Measurements from ENCODE around the gene THAP10. TPM values are rescaled to one million over a fixed set of nuclear protein-coding genes. Genes with fewer than 3 reads are reported as not detected.

THAP10 gene
- total RNA-seq, 1 donor from 2014 or later, result not detected

- intact Hi-C loops (cut with micrococcal nuclease), result no loop called here
- peaks cover 4% of the 10 kb centered on the region for H3K4me1 Mint-ChIP-seq
- no peaks in the 10 kb centered on the region for H3K36me3 Mint-ChIP-seq (ENCODE audit: low read depth)
- peak within 1 kb of the TSS; percentile 75 for H3K4me3 Mint-ChIP-seq
- H3K9me3 Mint-ChIP-seq, result no peaks in the 10 kb centered on the region
- H3K27ac Mint-ChIP-seq, result no peak within 1 kb of the TSS
- peak; percentile 61 for DNase-seq
- peaks cover 66% of the 10 kb centered on the region for H3K27me3 Mint-ChIP-seq
Observed at GRCh38 chr15:70853973-70854665, 38.1 kb downstream of the THAP10 start, which contains the start of gene LARP6. Gene LARP6, minus strand, starts transcription at chr15:70854157. Its CDS starts 69 bp downstream, at chr15:70854088.

DNA sequence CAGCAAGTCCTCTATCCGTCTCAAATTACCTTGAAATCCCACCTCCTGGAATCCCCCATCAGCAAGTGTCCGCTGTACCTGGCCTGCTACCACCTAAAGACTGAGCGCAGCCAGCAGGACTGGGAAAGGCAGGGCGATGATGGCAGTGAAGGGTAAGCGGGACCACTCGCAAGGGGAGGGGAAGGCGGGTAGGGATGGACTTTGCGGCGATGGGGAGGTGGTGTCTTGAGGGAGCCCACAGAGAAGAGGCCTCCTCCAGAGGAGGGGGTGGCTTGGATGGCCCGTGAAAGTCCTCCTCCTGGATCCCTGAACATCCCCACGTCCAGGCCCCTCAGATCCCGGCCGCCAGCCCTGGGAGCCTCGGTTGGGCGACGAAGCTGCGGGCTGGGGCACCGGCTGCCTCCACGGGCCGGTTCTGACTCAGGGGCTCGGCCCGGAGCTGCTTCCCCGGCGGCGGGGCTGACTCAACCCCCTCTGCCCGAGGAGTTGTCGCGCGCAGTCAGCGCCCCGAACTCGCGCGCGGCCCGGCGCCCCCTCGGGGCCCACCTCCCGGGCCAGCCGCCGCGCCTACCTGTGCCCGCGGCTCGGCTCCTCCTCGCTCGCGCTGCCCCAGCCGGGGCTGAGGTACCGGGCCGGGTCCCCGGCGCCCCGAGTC, 38.8 kb downstream of the THAP10 start:
- no peak for DNase-seq
- H3K4me3 Mint-ChIP-seq, result no peak overlapping the region
- H3K4me1 Mint-ChIP-seq, result peaks cover 4% of the 10 kb centered on the region

DNA sequence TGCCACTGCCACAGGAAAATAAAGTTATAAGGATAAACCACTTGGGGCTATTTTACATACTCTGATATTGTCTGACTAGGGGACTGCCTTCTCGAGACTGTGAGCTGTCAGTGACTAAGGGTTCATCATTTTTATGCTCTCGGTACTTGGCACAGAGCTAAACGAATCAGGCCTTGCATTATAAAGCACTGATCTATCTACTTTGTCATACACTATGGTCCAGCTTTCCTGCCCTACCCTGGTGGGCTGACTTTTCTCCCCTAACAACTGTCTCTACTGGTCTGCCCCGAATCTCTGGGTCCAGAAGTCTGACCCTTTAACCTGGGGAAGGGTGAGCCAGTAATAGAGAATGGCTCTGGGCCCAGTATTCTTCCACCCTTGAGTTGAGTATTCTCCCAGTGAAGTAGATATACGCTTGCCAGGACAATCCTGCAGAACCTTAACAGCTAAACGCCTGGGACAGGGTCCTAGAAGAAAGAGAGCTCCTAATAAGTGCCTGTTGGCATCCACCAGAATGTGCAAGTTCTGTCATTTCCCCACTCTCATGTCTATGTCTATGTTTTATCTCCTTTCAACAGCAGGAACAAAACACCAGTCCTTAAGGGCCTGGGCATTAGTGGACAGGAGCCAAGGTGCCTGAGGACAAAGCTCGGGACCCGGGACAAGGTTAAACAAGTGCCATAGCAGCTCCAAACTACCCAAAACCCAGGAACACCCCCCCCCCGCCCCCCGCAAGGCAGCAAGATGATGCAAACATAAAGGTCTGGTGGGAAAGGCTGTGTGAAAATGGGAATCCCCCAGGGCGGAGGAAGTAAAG, 39.5 kb downstream of the THAP10 start:
- no peak for DNase-seq
- no peaks in the 10 kb centered on the region for H3K9me3 Mint-ChIP-seq
- peaks cover 4% of the 10 kb centered on the region for H3K4me1 Mint-ChIP-seq
- no peak overlapping the region for H3K27ac Mint-ChIP-seq
- intact Hi-C loops (cut with micrococcal nuclease), result no loop called here
- H3K36me3 Mint-ChIP-seq (ENCODE audit: low read depth), result no peaks in the 10 kb centered on the region
- peaks cover 68% of the 10 kb centered on the region for H3K27me3 Mint-ChIP-seq
- H3K4me3 Mint-ChIP-seq, result no peak overlapping the region

More for the DNA sequence above, 38.8 kb downstream of the THAP10 start:
- Mint-ChIP-seq H3K9me3 (no peaks in the 10 kb centered on the region), H3K36me3 (ENCODE audit: low read depth) (no peaks in the 10 kb centered on the region), H3K27ac (no peak overlapping the region), H3K27me3 (peaks cover 66% of the 10 kb centered on the region)
- intact Hi-C loops (cut with micrococcal nuclease), result no loop called here

GRCh38 chr15:70851889-70852288, 40.3 kb downstream of the THAP10 start:
- DNase-seq, result no peak
- Mint-ChIP-seq H3K4me3 (no peak overlapping the region), H3K36me3 (ENCODE audit: low read depth) (no peaks in the 10 kb centered on the region), H3K27me3 (peaks cover 68% of the 10 kb centered on the region), H3K9me3 (no peaks in the 10 kb centered on the region), H3K27ac (no peak overlapping the region), H3K4me1 (peaks cover 4% of the 10 kb centered on the region)
- intact Hi-C loops (cut with micrococcal nuclease), result no loop called here

DNA sequence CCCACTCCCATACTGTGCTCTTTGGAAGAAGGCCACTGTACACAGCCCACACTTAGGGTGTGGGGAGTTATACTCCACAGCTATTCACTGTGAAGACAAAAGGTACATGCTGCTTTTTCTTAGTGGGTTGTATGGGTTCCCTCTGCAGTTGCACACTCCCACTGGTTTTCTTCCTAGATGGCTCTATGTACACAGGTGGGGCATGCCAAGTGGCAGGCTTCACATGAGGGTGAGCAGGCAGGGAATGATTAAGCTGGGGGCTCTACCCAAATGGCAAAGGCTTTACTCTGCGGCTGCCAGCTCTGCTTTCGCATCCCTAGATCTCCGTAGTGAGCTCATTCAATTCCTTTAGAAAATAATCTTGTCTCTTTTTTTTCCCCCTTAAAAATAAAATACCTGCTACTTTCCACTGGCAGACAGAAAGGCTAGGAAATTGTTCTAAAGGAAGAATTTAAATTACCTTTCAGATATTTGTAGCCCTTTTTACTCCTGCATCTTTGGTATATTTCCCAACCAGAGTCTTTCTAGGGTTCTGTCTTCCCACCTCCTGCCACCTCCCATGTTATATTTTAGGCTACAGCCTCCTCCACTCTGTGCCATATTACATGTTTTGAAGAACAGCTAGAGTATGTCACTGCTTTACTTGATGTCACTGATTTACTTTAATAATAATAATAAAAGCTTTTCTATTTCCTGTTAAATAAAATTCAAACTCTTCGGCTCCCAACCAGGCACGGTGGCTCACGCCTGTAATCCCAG, 46.5 kb downstream of the THAP10 start:
- Mint-ChIP-seq H3K9me3 (no peaks in the 10 kb centered on the region), H3K36me3 (ENCODE audit: low read depth) (no peaks in the 10 kb centered on the region), H3K27me3 (peaks cover 25% of the 10 kb centered on the region), H3K4me1 (no peaks in the 10 kb centered on the region), H3K27ac (no peak overlapping the region), H3K4me3 (no peak overlapping the region)
- DNase-seq, result no peak
- intact Hi-C loops (cut with micrococcal nuclease), result no loop called here

DNA sequence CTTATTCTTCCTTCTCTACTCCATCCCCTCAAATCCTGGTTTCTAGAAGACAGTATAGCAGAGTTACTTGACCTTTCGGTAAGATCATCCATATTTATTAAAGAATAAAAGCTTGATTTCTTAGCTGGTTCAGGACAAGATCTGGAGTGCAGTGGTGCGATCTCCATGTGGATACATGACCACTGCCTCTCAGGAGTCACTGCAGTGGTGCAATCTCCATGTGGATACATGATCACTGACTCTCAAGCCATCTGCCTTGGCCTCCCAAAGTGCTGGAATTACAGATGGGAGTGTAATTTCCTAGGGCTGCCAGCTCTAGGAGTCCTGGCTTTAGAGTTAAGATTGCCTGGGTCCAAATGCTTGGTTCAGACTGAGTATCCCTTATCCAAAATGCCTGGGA, 54.8 kb downstream of the THAP10 start:
- Mint-ChIP-seq H3K4me3 (no peak overlapping the region), H3K27ac (no peak overlapping the region), H3K9me3 (no peaks in the 10 kb centered on the region), H3K27me3 (peaks cover 2% of the 10 kb centered on the region), H3K4me1 (no peaks in the 10 kb centered on the region), H3K36me3 (ENCODE audit: low read depth) (no peaks in the 10 kb centered on the region)
- intact Hi-C loops (cut with micrococcal nuclease), result no loop called here
- DNase-seq, result no peak

DNA sequence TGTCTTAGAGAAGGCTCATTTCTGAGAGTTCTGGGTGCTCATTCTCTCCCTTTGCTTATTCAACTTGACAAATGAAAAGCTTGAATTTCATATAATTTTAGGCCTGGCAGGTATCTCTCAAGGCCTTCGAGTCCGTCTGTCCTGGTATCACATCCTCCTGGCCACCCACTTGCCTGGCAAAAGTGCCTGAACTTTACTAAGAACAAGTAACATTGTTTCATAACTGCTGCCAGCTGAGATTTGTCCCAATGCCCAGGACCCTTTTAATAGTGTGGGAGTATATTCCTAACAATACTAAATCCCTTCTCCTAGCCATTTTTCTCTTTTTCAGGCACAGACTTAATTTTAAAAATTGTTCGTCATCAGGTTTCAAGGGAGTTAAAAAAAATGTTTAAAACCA, 56.4 kb downstream of the THAP10 start:
- Mint-ChIP-seq H3K36me3 (ENCODE audit: low read depth) (no peaks in the 10 kb centered on the region), H3K27me3 (no peaks in the 10 kb centered on the region), H3K9me3 (no peaks in the 10 kb centered on the region), H3K4me3 (no peak overlapping the region), H3K27ac (no peak overlapping the region), H3K4me1 (no peaks in the 10 kb centered on the region)
- DNase-seq, result no peak
- intact Hi-C loops (cut with micrococcal nuclease), result no loop called here

- Mint-ChIP-seq H3K9me3 (no peaks in the 10 kb centered on the region), H3K4me1 (no peaks in the 10 kb centered on the region), H3K36me3 (ENCODE audit: low read depth) (no peaks in the 10 kb centered on the region), H3K4me3 (no peak overlapping the region), H3K27ac (no peak overlapping the region), H3K27me3 (no peaks in the 10 kb centered on the region)
- no peak for DNase-seq
- intact Hi-C loops (cut with micrococcal nuclease), result no loop called here
Observed at GRCh38 chr15:70835415-70835814, 56.8 kb downstream of the THAP10 start.

DNA sequence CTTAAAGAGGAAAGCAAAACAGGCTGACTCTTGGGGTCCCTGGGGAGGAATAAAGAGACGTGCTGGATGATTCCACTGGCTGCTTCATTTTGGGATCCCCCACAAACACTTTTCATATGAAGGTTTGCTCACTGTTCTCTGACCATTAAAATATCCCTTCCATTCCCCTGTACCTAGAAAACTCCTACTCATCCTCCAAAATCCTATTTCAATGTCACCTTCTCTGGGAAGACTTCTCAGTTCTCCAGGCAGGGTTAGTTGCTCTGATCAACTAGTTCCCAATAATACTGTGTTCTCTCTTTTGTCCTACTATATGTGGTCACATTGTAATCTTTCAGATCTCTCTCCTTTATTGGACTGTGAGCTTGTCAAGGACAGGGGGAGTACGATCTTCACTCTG, 57.2 kb downstream of the THAP10 start:
- Mint-ChIP-seq H3K4me1 (no peaks in the 10 kb centered on the region), H3K27ac (no peak overlapping the region), H3K36me3 (ENCODE audit: low read depth) (no peaks in the 10 kb centered on the region), H3K27me3 (no peaks in the 10 kb centered on the region), H3K9me3 (no peaks in the 10 kb centered on the region), H3K4me3 (no peak overlapping the region)
- DNase-seq, result no peak
- intact Hi-C loops (cut with micrococcal nuclease), result no loop called here

- intact Hi-C loops (cut with micrococcal nuclease), result no loop called here
- H3K4me3 Mint-ChIP-seq, result no peak overlapping the region
- no peaks in the 10 kb centered on the region for H3K9me3 Mint-ChIP-seq
- H3K27ac Mint-ChIP-seq, result no peak overlapping the region
- H3K36me3 Mint-ChIP-seq (ENCODE audit: low read depth), result no peaks in the 10 kb centered on the region
- DNase-seq, result no peak
- H3K4me1 Mint-ChIP-seq, result no peaks in the 10 kb centered on the region
- no peaks in the 10 kb centered on the region for H3K27me3 Mint-ChIP-seq
Observed at GRCh38 chr15:70833861-70834765, 58.1 kb downstream of the THAP10 start.

- no peaks in the 10 kb centered on the region for H3K4me1 Mint-ChIP-seq
- H3K36me3 Mint-ChIP-seq (ENCODE audit: low read depth), result no peaks in the 10 kb centered on the region
- no peak overlapping the region for H3K27ac Mint-ChIP-seq
- no peaks in the 10 kb centered on the region for H3K27me3 Mint-ChIP-seq
- H3K9me3 Mint-ChIP-seq, result no peaks in the 10 kb centered on the region
- DNase-seq, result no peak
- intact Hi-C loops (cut with micrococcal nuclease), result no loop called here
- no peak overlapping the region for H3K4me3 Mint-ChIP-seq
Observed at GRCh38 chr15:70833422-70833821, 58.8 kb downstream of the THAP10 start.

- Mint-ChIP-seq H3K4me3 (no peak overlapping the region), H3K4me1 (no peaks in the 10 kb centered on the region), H3K9me3 (no peaks in the 10 kb centered on the region), H3K27me3 (no peaks in the 10 kb centered on the region), H3K27ac (no peak overlapping the region), H3K36me3 (ENCODE audit: low read depth) (no peaks in the 10 kb centered on the region)
- intact Hi-C loops (cut with micrococcal nuclease), result no loop called here
- no peak for DNase-seq
Observed at GRCh38 chr15:70832176-70832575, 60.1 kb downstream of the THAP10 start.
